Measurements from ENCODE around the gene MEF2C. TPM values are rescaled to one million over a fixed set of nuclear protein-coding genes. Genes with fewer than 3 reads are reported as not detected.

The MEF2C gene
- total RNA-seq, 3 donors from 2014 or later (not counting 1 experiment from before 2014, with no cell fraction given): 9.2 to 22.0 (median 18.3) TPM

- intact Hi-C loops (cut with micrococcal nuclease): no loop called here
- no peak overlapping the region for H3K4me3 ChIP-seq (ENCODE audit: low read length)
- ATAC-seq (no peak), DNase-seq (no peak)
- H3K27me3 ChIP-seq (ENCODE audit: control insufficient read depth, insufficient read depth, low read length): no peaks in the 10 kb centered on the region
- WGBS (ENCODE audit: insufficient coverage): no CpG with 5 or more reads among the region's 2 CpGs
- Mint-ChIP-seq H3K36me3 (no peaks in the 10 kb centered on the region), H3K27ac (no peak overlapping the region), H3K4me1 (no peaks in the 10 kb centered on the region), H3K4me3 (no peak overlapping the region), H3K9me3 (no peaks in the 10 kb centered on the region), H3K27me3 (ENCODE audit: low read depth in 2 of 2) (no peaks in the 10 kb centered on the region)
- H3K9me3 ChIP-seq (ENCODE audit: control insufficient read depth, insufficient read depth, low read length): no peaks in the 10 kb centered on the region
- TF ChIP-seq, protein P1, sequence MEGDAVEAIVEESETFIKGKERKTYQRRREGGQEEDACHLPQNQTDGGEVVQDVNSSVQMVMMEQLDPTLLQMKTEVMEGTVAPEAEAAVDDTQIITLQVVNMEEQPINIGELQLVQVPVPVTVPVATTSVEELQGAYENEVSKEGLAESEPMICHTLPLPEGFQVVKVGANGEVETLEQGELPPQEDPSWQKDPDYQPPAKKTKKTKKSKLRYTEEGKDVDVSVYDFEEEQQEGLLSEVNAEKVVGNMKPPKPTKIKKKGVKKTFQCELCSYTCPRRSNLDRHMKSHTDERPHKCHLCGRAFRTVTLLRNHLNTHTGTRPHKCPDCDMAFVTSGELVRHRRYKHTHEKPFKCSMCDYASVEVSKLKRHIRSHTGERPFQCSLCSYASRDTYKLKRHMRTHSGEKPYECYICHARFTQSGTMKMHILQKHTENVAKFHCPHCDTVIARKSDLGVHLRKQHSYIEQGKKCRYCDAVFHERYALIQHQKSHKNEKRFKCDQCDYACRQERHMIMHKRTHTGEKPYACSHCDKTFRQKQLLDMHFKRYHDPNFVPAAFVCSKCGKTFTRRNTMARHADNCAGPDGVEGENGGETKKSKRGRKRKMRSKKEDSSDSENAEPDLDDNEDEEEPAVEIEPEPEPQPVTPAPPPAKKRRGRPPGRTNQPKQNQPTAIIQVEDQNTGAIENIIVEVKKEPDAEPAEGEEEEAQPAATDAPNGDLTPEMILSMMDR (IDR thresholded peaks at IDR 0.05): no peak
- no peaks in the 10 kb centered on the region for H3K4me1 ChIP-seq (ENCODE audit: control insufficient read depth, insufficient read depth, low read length)
- no peaks in the 10 kb centered on the region for H3K36me3 ChIP-seq (ENCODE audit: control insufficient read depth, insufficient read depth, low read length)
- H3K27ac ChIP-seq (ENCODE audit: low read length): no peak overlapping the region
Measured at GRCh38 chr5:88792144-88792840, 90.7 kb downstream of the MEF2C start.

DNA sequence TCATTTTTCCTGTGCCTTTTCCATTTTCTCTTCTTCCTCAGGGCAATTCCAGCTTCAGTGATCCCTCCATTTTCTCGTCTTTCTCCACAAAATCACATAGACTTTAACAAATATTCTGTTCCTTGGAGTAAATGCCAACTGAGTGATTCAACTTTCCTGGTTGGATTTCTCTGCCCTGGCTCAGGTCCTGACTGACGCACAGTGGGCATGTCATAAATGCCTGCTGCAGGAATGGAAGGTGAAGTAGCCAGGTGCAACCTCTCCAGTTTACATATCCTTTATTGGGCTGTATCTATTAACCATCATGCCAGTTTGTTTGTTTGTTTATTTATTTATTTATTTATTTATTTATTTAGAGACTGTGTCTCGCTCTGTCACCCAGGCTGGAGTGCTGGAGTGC, 95.1 kb downstream of the MEF2C start:
- no peak overlapping the region for H3K27ac Mint-ChIP-seq
- H3K9me3 ChIP-seq (ENCODE audit: control insufficient read depth, insufficient read depth, low read length): no peaks in the 10 kb centered on the region

DNA sequence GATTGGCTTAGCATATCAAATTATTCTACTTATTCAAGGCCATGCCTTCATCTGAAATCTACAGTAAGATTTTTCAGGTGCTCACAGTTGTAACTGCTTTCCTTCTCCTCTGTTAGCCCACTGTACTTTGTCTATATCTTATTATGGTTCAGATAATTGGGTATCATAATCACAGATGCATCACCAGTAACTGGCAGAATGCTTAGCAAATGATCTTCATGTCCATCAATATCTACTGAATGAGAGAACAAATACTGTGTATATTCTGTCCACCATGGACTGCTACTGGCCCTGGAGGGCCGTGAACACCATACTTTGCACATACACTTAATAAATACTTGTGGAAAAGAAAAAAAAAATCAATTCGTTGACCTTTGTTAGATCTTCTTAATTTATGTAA, 96.2 kb downstream of the MEF2C start:
- Mint-ChIP-seq H3K27me3 (ENCODE audit: low read depth in 2 of 2) (no peaks in the 10 kb centered on the region), H3K4me3 (no peak overlapping the region), H3K36me3 (no peaks in the 10 kb centered on the region), H3K27ac (no peak overlapping the region), H3K9me3 (no peaks in the 10 kb centered on the region), H3K4me1 (peaks cover 7 to 15% of the 10 kb centered on the region in 2 donors)
- ATAC-seq (no peak), DNase-seq (no peak)
- TF ChIP-seq, protein P1 (IDR thresholded peaks at IDR 0.05): no peak
- no CpG with 5 or more reads among the region's 2 CpGs for WGBS (ENCODE audit: insufficient coverage)
- H3K27me3 ChIP-seq (ENCODE audit: control insufficient read depth, insufficient read depth, low read length): no peaks in the 10 kb centered on the region
- H3K9me3 ChIP-seq (ENCODE audit: control insufficient read depth, insufficient read depth, low read length): no peaks in the 10 kb centered on the region
- H3K36me3 ChIP-seq (ENCODE audit: control insufficient read depth, insufficient read depth, low read length): no peaks in the 10 kb centered on the region
- no peaks in the 10 kb centered on the region for H3K4me1 ChIP-seq (ENCODE audit: control insufficient read depth, insufficient read depth, low read length)
- no peak overlapping the region for H3K27ac ChIP-seq (ENCODE audit: low read length)
- intact Hi-C loops (cut with micrococcal nuclease): no loop called here
- H3K4me3 ChIP-seq (ENCODE audit: low read length): no peak overlapping the region

More for the DNA sequence above, 95.1 kb downstream of the MEF2C start:
- Mint-ChIP-seq H3K4me3 (no peak overlapping the region), H3K36me3 (no peaks in the 10 kb centered on the region), H3K4me1 (peaks cover 7 to 15% of the 10 kb centered on the region in 2 donors), H3K27me3 (ENCODE audit: low read depth in 2 of 2) (no peaks in the 10 kb centered on the region), H3K9me3 (no peaks in the 10 kb centered on the region)
- H3K36me3 ChIP-seq (ENCODE audit: control insufficient read depth, insufficient read depth, low read length): no peaks in the 10 kb centered on the region
- ATAC-seq (no peak), DNase-seq (no peak)
- H3K27ac ChIP-seq (ENCODE audit: low read length): no peak overlapping the region
- H3K4me1 ChIP-seq (ENCODE audit: control insufficient read depth, insufficient read depth, low read length): no peaks in the 10 kb centered on the region
- no peaks in the 10 kb centered on the region for H3K27me3 ChIP-seq (ENCODE audit: control insufficient read depth, insufficient read depth, low read length)
- TF ChIP-seq, protein P1 (IDR thresholded peaks at IDR 0.05): no peak
- H3K4me3 ChIP-seq (ENCODE audit: low read length): no peak overlapping the region
- intact Hi-C loops (cut with micrococcal nuclease): no loop called here
- 90% methylated on average over 3 of the region's 3 CpGs for WGBS (ENCODE audit: insufficient coverage)

Measured in natural killer cell (primary cell).